Measurements from ENCODE around the gene NOTCH3. TPM values are rescaled to one million over a fixed set of nuclear protein-coding genes. Genes with fewer than 3 reads are reported as not detected.

NOTCH3 gene
- total RNA-seq, result 27.6 and 39.3 TPM in 2 replicates

- no peak for TF ChIP-seq CTCF (IDR thresholded peaks at IDR 0.05; ENCODE audit: insufficient read depth, low read depth, low read length)
- no peak for DNase-seq (ENCODE audit: low read depth)
- H3K4me3 ChIP-seq (ENCODE audit: low read depth, low read length), result peak within 1 kb of the TSS; percentile 85
These were observed at the start of gene NOTCH3 for GRCh38 chr19:15200553-15201364. TSS of gene NOTCH3 (minus strand) at chr19:15200995. CDS start at chr19:15200905, 90 bp downstream.

- DNase-seq (ENCODE audit: low read depth), result no peak
- no peak for TF ChIP-seq CTCF (IDR thresholded peaks at IDR 0.05; ENCODE audit: insufficient read depth, low read depth, low read length)
- H3K4me3 ChIP-seq (ENCODE audit: low read depth, low read length), result no peak overlapping the region
These were observed 49.8 kb upstream of the NOTCH3 start for GRCh38 chr19:15250640-15250993.

GRCh38 chr19:15249972-15250639 is 49.3 kb upstream of the NOTCH3 start:
- no peak overlapping the region for H3K4me3 ChIP-seq (ENCODE audit: low read depth, low read length)
- peak; percentile 97 for DNase-seq (ENCODE audit: low read depth)
- TF ChIP-seq CTCF (IDR thresholded peaks at IDR 0.05; ENCODE audit: insufficient read depth, low read depth, low read length), result no peak

- H3K4me3 ChIP-seq (ENCODE audit: low read depth, low read length), result no peak overlapping the region
- TF ChIP-seq CTCF (IDR thresholded peaks at IDR 0.05; ENCODE audit: insufficient read depth, low read depth, low read length), result no peak
- no peak for DNase-seq (ENCODE audit: low read depth)
These were observed 48.7 kb upstream of the NOTCH3 start for GRCh38 chr19:15249528-15249874.

- H3K4me3 ChIP-seq (ENCODE audit: low read depth, low read length), result no peak overlapping the region
- no peak for TF ChIP-seq CTCF (IDR thresholded peaks at IDR 0.05; ENCODE audit: insufficient read depth, low read depth, low read length)
- peak; percentile 90 for DNase-seq (ENCODE audit: low read depth)
These were observed 48.1 kb upstream of the NOTCH3 start for GRCh38 chr19:15248648-15249527.

GRCh38 chr19:15248106-15248505 is 47.3 kb upstream of the NOTCH3 start:
- DNase-seq (ENCODE audit: low read depth), result peak; percentile 40
- TF ChIP-seq CTCF (IDR thresholded peaks at IDR 0.05; ENCODE audit: insufficient read depth, low read depth, low read length), result no peak
- no peak overlapping the region for H3K4me3 ChIP-seq (ENCODE audit: low read depth, low read length)
